HG03139 (cell line): ENCODE data around the gene RNASEH2B.

Source experiments
- ATAC-seq: cut with Tn5 transposase; IDR thresholded peaks from one replicate; pipeline ENCODE4 v1.9.1; 2021; ENCODE audit not compliant: unreplicated experiment

RNASEH2B gene

DNA sequence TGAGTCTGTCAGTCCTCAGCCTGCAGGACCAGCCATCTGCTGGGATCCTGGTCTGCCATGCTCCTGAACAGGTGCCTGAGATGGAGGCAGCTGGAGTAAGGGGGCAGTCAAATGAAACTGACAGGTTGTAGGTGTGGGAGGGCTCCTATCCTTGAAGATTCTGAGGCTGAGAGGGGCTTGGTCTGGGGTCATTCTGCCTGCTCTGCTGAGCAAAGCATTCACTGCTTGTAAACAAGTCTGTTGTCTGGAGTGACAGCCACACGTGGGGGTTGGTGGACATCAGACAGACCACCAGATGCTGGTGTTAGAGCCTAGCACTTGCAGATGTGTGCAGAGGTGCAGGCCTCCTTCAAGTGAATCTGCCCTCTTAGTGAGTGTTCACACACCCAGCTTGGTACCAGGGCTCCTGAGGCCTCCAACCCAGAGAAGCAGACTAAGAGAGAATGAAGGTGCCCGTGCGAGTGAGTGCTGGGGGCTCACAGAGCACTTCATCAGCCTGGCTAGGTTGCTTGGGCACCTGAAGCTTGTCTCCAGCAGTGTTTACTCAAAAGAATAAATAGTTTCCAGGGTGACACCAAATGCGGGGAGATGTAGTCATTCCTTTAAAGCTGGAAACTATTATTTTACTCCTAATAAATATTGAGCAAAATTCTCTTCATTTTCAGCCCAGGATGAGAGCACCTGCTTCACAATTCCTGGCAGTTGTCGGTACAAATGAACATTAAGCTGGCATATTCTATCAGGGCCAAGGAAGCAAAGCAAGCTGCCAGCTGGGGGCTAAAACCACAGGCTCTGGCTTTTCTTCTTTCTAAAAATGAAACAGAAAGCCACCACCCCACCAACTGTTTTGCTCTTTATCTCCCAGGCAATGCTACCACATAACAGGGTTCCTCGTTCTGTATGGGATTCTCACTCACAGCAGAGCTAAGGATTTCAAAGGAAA is 82.3 kb downstream of the RNASEH2B start:
- peak; percentile 86 for ATAC-seq

DNA sequence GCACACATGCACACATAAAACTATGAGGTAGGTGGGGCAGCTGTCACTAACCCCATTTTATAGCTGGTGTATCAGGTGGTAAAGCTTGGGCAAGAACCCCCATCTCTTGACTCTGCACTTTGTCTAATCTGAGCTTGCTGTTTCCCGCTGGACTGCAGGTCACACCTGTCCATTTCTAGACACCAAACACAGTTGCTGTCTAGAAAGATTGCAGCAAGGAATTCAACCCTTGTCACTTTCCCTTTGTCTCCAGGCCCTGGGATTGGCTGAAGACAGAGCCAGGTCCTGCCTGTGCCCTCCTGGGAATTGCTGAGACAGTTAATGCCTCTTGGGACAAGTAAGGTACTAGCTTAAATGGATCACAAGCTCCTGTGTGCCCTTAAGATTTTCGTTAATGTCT is 83.8 kb downstream of the RNASEH2B start:
- no peak for ATAC-seq

GRCh38 chr13:50993934-50994333 is 84.3 kb downstream of the RNASEH2B start:
- no peak for ATAC-seq

GRCh38 chr13:50994651-50995050 is 85.1 kb downstream of the RNASEH2B start:
- no peak for ATAC-seq

DNA sequence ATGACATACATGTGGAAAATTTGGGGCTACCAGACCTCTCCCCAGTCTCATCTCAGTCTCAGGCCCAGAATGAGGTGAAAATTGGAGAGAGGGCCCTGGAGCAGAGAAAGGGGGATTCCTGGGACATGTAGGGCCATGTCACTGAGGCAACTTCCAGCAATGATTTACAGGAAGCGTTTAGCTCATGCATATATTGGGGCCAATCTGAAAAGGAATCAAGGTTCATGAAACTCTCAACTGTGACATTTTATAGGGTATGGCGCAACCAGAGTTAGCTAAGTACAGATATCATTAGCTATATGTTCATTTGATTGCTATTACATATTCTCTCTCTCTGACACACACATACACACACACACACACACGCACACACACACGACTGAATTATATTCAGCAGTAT is 86.3 kb downstream of the RNASEH2B start:
- ATAC-seq = no peak

- no peak for ATAC-seq
Measured at GRCh38 chr13:50998326-50998725, 88.7 kb downstream of the RNASEH2B start.

DNA sequence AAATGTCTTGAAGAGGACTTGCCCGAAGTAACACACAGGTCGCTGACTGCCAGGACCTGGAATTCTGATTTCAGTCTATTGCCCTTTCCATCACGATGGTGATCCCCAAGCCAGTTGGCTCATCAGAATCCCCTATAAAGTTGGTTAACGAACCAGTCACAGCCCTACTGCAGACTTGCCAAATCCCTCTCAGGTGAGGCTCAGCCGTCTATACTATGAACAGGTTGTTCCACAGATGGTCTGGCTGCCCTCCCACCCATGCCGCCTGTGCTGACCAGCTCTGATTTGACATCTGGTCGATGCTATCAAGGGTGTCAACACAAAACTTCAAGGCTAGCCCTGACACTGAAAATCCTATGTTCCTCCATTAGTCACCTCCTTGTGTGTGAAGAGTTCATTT is 90.0 kb downstream of the RNASEH2B start:
- ATAC-seq = no peak

- no peak for ATAC-seq
Measured at GRCh38 chr13:51000061-51000460, 90.5 kb downstream of the RNASEH2B start.

DNA sequence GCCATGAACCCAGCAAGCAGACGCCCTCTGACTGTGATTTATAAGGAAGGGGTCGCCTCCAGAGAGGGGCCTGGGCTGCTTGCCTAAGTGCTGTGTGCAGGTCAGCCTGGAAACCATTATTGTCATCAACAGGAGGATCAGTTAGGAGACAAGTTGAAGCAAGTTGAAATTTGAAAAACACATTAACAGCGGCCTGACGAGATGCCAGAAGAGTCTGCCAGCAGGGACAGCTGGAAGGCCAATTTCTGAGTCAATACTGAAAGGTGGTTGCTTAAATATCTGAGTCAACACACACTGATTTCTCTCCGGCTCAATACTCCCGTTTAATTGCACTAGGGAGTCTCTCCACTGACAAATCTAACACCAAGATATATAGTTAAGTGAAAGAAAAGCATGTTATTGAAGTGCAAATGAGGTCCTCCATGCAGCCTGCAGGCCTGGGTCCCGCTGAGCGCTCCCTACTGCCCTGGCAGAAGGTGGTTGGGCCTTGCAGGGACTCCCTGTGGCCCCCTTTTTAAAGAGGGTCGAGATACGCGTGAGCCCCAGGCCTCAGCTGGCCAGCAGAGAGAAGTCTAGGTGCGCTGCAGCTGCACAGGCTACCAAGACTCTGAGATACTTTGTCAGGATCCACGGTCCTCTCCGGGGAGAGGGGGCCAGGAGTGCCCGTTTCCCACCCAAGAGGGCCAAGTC is 91.1 kb downstream of the RNASEH2B start:
- no peak for ATAC-seq

GRCh38 chr13:51001335-51001734 is 91.7 kb downstream of the RNASEH2B start:
- no peak for ATAC-seq

GRCh38 chr13:51002736-51003135 is 93.1 kb downstream of the RNASEH2B start:
- no peak for ATAC-seq

- ATAC-seq = no peak
Measured at GRCh38 chr13:51003642-51004041, 94.1 kb downstream of the RNASEH2B start.

- no peak for ATAC-seq
Measured at GRCh38 chr13:51004111-51004865, 94.7 kb downstream of the RNASEH2B start.

GRCh38 chr13:51004918-51005460 is 95.4 kb downstream of the RNASEH2B start:
- ATAC-seq = no peak

- no peak for ATAC-seq
Measured at GRCh38 chr13:51005566-51005965, 96.0 kb downstream of the RNASEH2B start.
